ENCODE data around the gene SORCS1.

GRCh38 chr10:106830471-106830870, 334.0 kb downstream of the SORCS1 start:
- TF ChIP-seq CTCF (IDR thresholded peaks at IDR 0.05; ENCODE audit: low read length) (no peak), EZH2 (optimal IDR thresholded peaks at IDR 0.05; ENCODE audit: low read depth, low read length) (no peak), EZH2phosphoT487 (IDR thresholded peaks at IDR 0.05; ENCODE audit: low read length) (no peak)
